WTC11 (cell line): ENCODE results near the gene CCDC8.

Experiments
- CREB1 ChIP-seq: sonication (generic); formaldehyde crosslinking; IDR thresholded peaks from 2 replicates; pipeline ENCODE4 v1.8.0; 2023; ENCODE audit warnings: mild to moderate bottlenecking, missing genetic modification reagents
- CTCF ChIP-seq: fragments of 200-600 bp; IDR thresholded peaks from 2 replicates; pipeline ENCODE4 v1.8.0; 2022; ENCODE audit warnings: antibody characterized with exemption
- JUN ChIP-seq: sonication (generic); formaldehyde crosslinking; IDR thresholded peaks from 2 replicates; pipeline ENCODE4 v1.8.0; 2023; ENCODE audit warnings: mild to moderate bottlenecking, missing genetic modification reagents
- NFE2L1 ChIP-seq: sonication (generic); formaldehyde crosslinking; IDR thresholded peaks from 2 replicates; pipeline ENCODE4 v1.8.1; 2023; ENCODE audit warnings: missing genetic modification reagents
- NR1H2 ChIP-seq: sonication (generic); formaldehyde crosslinking; IDR thresholded peaks from 2 replicates; pipeline ENCODE4 v1.9.0; 2021; ENCODE audit warnings: mild to moderate bottlenecking, moderate library complexity, missing genetic modification reagents

GRCh38 chr19:46374536-46375475 lies 38.6 kb downstream of the CCDC8 start:
- TF ChIP-seq CTCF (no peak), NR1H2 (no peak), JUN (CRISPR knock-in tag) (no peak), NFE2L1 (CRISPR knock-in tag) (no peak), CREB1 (CRISPR knock-in tag) (no peak)
